Stimulated activated CD4-positive, alpha-beta T cell treated with anti-CD3 and anti-CD28 coated beads, Interleukin-15, amount 100 ng/mL, for 24 hours (primary cell): Measurements from ENCODE around the gene KRT23.
"Not testable (repeated sequence)": the region's sequence is repeated elsewhere in the genome, so short reads cannot be mapped to it uniquely, and the experiment has no call there.

Source experiments
- DNase-seq: peaks from one replicate; pipeline ENCODE4 v3.0.0-alpha.2; 2020

Gene KRT23

GRCh38 chr17:40949418-40949817, 12.0 kb upstream of the KRT23 start:
- DNase-seq, result no peak

GRCh38 chr17:40947929-40948328, 10.5 kb upstream of the KRT23 start:
- no peak for DNase-seq

DNA sequence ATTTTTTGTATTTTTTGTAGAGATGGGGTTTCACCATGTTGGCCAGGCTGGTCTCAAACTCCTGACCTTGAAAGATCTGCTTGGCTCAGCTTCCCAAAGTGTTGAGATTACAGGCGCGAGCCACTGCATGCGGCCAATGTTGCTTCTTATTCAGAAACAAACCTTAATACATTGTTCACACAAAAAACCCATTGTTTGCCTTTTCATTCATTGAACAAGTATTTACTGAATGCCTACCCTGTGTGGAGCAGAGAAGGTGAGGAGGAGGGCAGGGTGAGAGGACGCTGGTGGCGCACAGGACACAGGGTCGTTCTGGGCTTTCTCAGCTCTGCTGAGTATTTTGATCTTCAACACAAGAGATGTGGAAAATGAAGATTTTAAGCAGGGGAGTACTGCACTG, 8.0 kb upstream of the KRT23 start:
- DNase-seq, result no peak

DNA sequence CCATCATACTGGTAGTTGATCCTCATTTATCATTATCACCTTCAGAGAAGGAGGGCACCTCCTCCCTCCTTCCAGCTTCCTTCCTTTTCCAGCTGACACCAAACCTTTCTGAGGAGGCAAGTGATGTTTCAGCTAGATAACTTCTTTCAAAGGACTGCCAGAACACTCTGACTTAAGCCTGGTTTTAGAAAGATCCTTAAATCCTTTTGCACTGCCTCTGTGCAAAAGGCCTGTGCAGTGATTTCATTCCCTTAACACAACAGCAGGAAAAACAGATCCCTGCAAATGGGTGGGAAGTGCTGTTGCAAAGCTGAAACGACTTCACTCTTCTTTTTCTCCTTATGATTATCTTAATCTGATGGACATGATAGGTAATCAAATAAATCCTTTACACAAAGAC, 7.1 kb upstream of the KRT23 start:
- DNase-seq, result no peak

- DNase-seq, result no peak
Observed at GRCh38 chr17:40942553-40942952, 5.1 kb upstream of the KRT23 start.

GRCh38 chr17:40940266-40940665, 2.8 kb upstream of the KRT23 start:
- DNase-seq, result no peak

- no peak for DNase-seq
Observed at GRCh38 chr17:40938981-40939380, 1.5 kb upstream of the KRT23 start.

- no peak for DNase-seq
Observed at GRCh38 chr17:40936976-40937375, 470 bp downstream of the KRT23 start.

- DNase-seq, result no peak
Observed at GRCh38 chr17:40936437-40936971, 942 bp downstream of the KRT23 start.

- no peak for DNase-seq
Observed at GRCh38 chr17:40935624-40936023, 1.8 kb downstream of the KRT23 start.

- no peak for DNase-seq
Observed at GRCh38 chr17:40932608-40933007, 4.8 kb downstream of the KRT23 start.

DNA sequence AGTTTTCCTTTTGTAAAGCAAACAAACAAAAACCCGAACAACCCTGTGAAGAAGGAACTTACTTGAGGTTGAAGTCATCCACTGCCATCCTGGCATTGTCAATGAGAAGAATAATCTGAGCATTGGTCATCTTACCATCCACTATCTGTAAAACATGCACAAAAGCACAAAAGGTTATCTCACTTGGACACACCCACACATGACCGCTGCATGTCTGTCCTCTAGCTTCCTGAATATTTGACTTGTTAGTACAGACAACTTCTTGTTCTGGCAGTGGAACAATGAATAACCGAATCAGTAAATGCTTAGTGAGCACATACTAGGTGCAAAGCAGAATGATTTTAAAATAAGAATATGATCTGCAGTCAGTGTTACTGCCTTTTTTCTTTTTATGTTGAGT, 6.1 kb downstream of the KRT23 start:
- no peak for DNase-seq

DNA sequence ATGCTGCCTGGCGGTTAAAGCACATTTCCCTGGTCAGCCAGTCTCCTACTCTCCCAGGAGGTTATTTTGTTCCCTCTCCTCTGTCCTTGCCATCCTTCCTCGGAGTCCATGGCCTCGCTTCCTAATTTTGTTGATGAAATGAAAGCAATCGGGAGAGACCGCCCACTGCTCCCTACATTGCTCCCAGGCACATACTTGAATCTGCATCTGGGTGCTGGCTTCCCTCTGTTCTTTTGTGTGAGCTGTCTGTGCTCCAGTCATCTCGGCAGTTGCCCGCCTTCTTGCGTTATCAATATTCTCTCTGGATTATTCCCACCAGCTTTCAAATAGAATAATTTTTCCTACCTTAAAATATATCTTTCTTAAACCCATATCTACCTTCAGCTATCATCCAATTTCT, 11.1 kb downstream of the KRT23 start:
- no peak for DNase-seq

DNA sequence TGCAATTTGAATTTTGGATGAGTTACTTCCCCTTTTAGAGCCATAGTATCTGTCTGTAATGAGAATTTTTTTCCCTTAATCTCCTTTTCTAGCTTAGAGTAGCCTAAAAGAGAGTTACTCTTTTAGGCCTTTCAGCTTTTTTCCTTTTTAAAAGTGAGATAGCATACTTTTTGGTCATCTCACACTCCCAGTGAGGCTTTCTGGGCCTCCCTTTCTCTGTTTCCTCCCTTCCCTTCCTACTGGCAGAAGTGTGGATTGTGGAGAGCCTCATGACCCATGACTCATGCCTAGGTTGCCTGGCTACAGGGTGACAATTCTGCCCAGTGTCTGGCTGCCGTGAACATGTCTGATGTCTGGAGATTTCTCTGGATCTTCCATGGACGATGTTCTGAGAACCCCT, 15.2 kb downstream of the KRT23 start:
- DNase-seq, result no peak

DNA sequence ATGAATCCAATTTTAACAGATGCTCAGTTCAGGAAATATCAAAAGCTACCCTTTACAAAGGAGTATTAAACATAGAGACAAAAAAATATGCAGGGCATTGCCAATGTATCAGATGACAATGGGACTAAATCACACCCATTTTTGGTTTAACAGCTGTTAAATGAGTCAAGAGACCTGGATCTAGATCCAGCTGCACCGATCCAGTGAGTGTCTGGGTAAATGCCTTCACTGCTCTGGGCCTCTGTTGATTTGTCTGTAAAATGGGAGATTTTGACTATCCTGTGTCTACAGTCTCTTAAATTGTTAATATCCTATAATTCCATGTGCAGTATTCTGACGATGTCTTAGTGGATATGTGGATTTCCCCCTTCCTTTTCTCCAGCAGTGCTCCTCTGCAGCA, 16.4 kb downstream of the KRT23 start:
- no peak for DNase-seq

DNA sequence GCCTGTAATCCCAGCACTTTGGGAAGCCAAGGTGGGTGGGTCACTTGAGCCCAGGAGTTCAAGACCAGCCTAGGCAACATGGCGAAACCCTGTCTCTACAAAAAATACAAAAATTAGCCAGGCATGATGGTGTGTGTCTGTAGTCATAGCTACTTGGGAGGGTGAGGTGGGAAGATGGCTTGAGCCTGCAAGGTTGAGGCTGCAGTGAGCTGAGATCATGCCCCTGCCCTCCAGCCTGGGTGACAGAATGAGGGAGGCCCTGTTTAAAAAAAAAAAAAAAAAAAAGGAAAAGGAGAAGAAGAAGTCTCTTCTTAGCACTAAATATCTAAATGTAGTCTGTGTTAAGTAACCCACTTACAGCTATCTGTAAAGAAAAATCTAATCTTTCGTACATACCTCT, 20.3 kb downstream of the KRT23 start:
- not testable (repeated sequence) for DNase-seq

- DNase-seq, result no peak
Observed at GRCh38 chr17:40916366-40916765, 21.1 kb downstream of the KRT23 start.

DNA sequence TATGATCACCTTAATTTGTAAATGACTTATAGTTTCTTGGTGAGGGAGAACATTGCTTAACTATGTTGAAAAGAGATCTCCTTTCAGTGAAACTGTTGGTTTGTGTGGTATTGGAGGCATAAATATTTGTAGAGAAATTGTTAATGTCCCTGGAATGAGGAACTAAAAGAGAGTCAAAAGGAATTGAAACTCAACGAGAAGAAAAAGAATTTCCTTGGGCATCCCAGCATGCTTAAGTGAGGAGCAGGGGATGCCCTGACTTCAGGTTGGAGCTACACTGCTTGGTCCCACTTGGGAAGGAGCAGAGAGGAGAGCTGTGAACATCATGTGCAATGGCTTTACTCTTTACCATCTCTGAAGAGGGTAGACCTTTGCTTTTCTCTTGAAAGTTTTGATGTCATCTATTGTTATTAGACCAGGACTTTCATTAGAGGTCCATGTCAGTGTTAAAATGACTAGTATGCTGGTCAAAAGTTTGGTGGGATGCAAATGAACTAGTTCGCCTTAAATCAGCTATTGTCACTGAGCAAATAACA, 21.7 kb downstream of the KRT23 start:
- no peak for DNase-seq

DNA sequence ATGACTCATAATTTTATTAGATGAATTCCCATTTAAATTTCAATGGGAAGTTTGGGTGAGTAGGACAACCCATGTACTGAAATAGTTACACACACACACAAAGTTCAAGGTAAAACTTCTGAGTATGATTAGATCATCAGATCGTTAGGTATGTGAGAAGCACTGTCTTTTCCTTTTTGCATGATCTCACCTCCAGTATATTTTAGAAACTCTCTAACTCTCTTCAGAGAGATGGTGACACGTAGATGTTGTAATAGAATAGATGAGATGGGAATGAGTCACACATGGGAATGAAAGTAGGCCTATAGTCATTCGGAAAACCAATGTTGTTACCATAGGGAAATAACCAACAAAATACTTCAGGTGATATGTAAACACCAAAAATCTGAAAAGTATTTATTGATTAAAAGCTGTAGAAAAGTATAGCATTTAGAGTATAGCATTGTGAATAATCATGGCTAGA, 22.2 kb downstream of the KRT23 start:
- no peak for DNase-seq

- no peak for DNase-seq
Observed at GRCh38 chr17:40914075-40914855, 23.2 kb downstream of the KRT23 start.

DNA sequence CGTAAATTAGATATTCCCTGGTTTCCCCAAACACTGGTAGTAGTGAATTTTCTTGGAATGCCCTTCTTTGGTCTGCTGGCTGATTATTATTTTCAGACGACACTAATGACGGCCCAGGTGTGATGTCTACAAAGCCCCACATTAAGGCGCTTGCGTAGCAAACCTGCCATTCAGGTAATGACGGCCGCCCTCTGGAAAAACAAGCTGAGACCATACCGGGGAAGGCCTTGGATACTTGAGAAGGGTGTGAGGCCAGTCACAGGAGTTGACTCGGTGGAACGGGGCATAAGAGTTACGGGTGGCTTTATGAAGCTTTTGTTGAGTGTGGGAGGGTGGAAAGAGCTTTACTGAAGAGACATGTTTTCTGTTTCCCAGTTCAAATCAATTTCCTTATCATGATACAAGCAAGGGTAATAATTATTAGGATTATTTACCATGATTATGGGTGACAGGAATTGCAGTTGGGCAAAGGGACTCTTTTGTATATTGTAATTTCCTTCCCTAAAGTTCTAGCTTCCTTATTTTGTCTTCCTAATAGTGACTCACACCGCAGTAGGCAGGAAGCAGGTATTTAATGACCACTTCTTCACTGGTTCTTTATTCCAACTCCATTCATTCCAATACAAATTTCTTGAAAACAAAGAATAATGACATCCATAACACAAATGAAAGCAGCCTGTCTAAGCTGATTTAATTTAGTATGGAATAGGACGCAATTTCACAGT, 24.8 kb downstream of the KRT23 start:
- DNase-seq, result no peak

DNA sequence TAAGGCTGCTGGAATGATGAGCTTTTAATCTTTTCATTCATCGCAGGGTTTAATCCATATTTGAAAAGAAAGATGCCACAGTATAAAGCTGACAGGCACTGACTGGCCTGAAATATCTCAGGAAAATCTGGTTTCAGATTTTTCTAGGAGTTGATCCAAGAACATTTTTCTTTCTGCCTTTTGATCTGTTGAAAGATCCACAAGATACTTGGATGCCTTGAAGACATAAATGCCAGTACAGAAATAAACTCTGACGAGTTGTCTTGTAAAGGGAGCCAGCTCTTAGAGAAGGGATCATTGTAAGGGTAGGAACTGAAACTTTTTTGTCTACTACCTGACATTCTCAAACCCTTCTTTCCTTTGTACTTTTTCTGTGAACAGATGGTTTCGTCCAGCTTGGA, 27.0 kb downstream of the KRT23 start:
- no peak for DNase-seq

DNA sequence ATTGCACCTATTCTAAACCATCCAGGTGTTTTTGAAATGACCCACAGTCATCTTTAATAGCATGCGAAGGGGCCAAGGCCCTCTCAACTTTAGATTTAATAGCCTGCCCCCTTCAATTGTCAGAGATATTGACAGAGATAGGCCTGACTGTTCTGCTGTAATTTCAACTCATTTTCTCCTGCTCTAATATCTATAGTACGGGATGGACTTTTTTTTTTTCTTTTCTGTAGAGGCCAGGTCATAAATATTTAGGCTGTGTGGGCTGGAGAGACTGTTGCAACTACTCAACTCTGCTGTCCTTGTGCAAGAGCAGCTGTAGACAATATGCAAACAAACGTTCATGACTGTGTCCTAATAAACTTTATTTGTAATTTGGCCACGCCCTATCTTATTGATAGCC, 27.7 kb downstream of the KRT23 start:
- no peak for DNase-seq

- DNase-seq, result peak; percentile 82
Observed at GRCh38 chr17:40909351-40909750, 28.1 kb downstream of the KRT23 start.
